Measurements from ENCODE around the gene HLTF.

- TF ChIP-seq, protein P1, sequence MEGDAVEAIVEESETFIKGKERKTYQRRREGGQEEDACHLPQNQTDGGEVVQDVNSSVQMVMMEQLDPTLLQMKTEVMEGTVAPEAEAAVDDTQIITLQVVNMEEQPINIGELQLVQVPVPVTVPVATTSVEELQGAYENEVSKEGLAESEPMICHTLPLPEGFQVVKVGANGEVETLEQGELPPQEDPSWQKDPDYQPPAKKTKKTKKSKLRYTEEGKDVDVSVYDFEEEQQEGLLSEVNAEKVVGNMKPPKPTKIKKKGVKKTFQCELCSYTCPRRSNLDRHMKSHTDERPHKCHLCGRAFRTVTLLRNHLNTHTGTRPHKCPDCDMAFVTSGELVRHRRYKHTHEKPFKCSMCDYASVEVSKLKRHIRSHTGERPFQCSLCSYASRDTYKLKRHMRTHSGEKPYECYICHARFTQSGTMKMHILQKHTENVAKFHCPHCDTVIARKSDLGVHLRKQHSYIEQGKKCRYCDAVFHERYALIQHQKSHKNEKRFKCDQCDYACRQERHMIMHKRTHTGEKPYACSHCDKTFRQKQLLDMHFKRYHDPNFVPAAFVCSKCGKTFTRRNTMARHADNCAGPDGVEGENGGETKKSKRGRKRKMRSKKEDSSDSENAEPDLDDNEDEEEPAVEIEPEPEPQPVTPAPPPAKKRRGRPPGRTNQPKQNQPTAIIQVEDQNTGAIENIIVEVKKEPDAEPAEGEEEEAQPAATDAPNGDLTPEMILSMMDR (IDR thresholded peaks at IDR 0.05): no peak
- no peak for TF ChIP-seq POLR2A (IDR thresholded peaks at IDR 0.05)
Measured at GRCh38 chr3:149023951-149024350, 62.4 kb downstream of the HLTF start.

All from right lobe of liver (tissue), 4 donors.